ENCODE data around the gene PIP. TPM values are rescaled to one million over a fixed set of nuclear protein-coding genes. Genes with fewer than 3 reads are reported as not detected.

Gene PIP
- not detected in 2 replicates for total RNA-seq

GRCh38 chr7:143131781-143132180, at the start of gene PIP:
PIP (plus strand) TSS chr7:143132077; CDS start chr7:143132117, 40 bp downstream.

GRCh38 chr7:143183024-143183423, 51.1 kb downstream of the PIP start, which contains the start of gene TAS2R39:
TAS2R39 (plus strand) TSS chr7:143183419; CDS start chr7:143183419, 0 bp downstream.

Other genes starting within 250 kb of the PIP start
- gene TRPV6, start 246.3 kb upstream of the PIP start, total RNA-seq: not detected in 2 replicates
- not detected in 2 replicates for gene TRPV5, start 198.3 kb upstream of the PIP start, total RNA-seq
- gene LLCFC1, start 192.6 kb upstream of the PIP start, total RNA-seq: not detected in 2 replicates
- gene KEL, start 169.7 kb upstream of the PIP start, total RNA-seq: not detected in 2 replicates
- gene OR9A2, start 104.9 kb upstream of the PIP start, total RNA-seq: not detected in 2 replicates
- not detected in 2 replicates for gene OR6V1, start 79.7 kb upstream of the PIP start, total RNA-seq
- gene TAS2R39, start 51.3 kb downstream of the PIP start, total RNA-seq: not detected in 2 replicates
- gene TAS2R40, start 90.0 kb downstream of the PIP start, total RNA-seq: not detected in 2 replicates
- 154 and 185 TPM in 2 replicates for gene GSTK1, start 131.4 kb downstream of the PIP start, total RNA-seq
- not detected in 2 replicates for gene TMEM139, start 152.9 kb downstream of the PIP start, total RNA-seq
- 7.2 and 10.1 TPM in 2 replicates for gene CASP2, start 156.3 kb downstream of the PIP start, total RNA-seq
- not detected in 2 replicates for gene CLCN1, start 184.0 kb downstream of the PIP start, total RNA-seq
- 0.53 and 1.2 TPM in 2 replicates for gene FAM131B, start 230.6 kb downstream of the PIP start, total RNA-seq
- 201 and 204 TPM in 2 replicates for gene ZYX, start 249.3 kb downstream of the PIP start, total RNA-seq

Data from myometrial cell (primary cell).